GM19239 (cell line): ENCODE data around the gene PLD4.
"Not testable (repeated sequence)": the region's sequence is repeated elsewhere in the genome, so short reads cannot be mapped to it uniquely, and the experiment has no call there.

Experiments used
- DNase-seq: peaks from one replicate; pipeline ENCODE4 v3.0.0; 2011; ENCODE audit warnings: low spot score; ENCODE audit not compliant: insufficient read length
- FAIRE-seq: peaks from 2 replicates; lab custom pipeline; 2011; peaks lifted over from hg19 to GRCh38; lab: Jason Lieb, UNC

Gene PLD4

GRCh38 chr14:104924421-104925213, at the start of gene PLD4:
PLD4 (plus strand) TSS chr14:104924879; CDS start chr14:104927141, 2,262 bp downstream.
- FAIRE-seq = peak; percentile 76
- DNase-seq = no peak

GRCh38 chr14:104875412-104875751, 49.3 kb upstream of the PLD4 start:
- no peak for DNase-seq
- FAIRE-seq = no peak

GRCh38 chr14:104875811-104876210, 48.9 kb upstream of the PLD4 start:
- DNase-seq (no peak), FAIRE-seq (no peak)

GRCh38 chr14:104876251-104876699, 48.4 kb upstream of the PLD4 start:
- no peak for DNase-seq
- FAIRE-seq = no peak

GRCh38 chr14:104877066-104877805, 47.4 kb upstream of the PLD4 start:
- FAIRE-seq (no peak), DNase-seq (no peak)

- DNase-seq = no peak
- no peak for FAIRE-seq
Measured at GRCh38 chr14:104877806-104878550, 46.7 kb upstream of the PLD4 start.

GRCh38 chr14:104878582-104878981, 46.1 kb upstream of the PLD4 start:
- DNase-seq = no peak
- no peak for FAIRE-seq

GRCh38 chr14:104879201-104879982, 45.3 kb upstream of the PLD4 start:
- DNase-seq = no peak
- no peak for FAIRE-seq

- FAIRE-seq (no peak), DNase-seq (no peak)
Measured at GRCh38 chr14:104879983-104880565, 44.6 kb upstream of the PLD4 start.

- no peak for DNase-seq
- no peak for FAIRE-seq
Measured at GRCh38 chr14:104880584-104881210, 44.0 kb upstream of the PLD4 start.

- DNase-seq (no peak), FAIRE-seq (no peak)
Measured at GRCh38 chr14:104881369-104881979, 43.2 kb upstream of the PLD4 start.

GRCh38 chr14:104882325-104882973, 42.2 kb upstream of the PLD4 start:
- FAIRE-seq = no peak
- no peak for DNase-seq

GRCh38 chr14:104882991-104883660, 41.6 kb upstream of the PLD4 start:
- DNase-seq = no peak
- FAIRE-seq = no peak

GRCh38 chr14:104883681-104884361, 40.9 kb upstream of the PLD4 start:
- FAIRE-seq = no peak

GRCh38 chr14:104884381-104884780, 40.3 kb upstream of the PLD4 start:
- DNase-seq, FAIRE-seq: not testable (repeated sequence)

More at GRCh38 chr14:104883681-104884361, 40.9 kb upstream of the PLD4 start:
- DNase-seq = no peak

- no peak for FAIRE-seq
- DNase-seq = no peak
Measured at GRCh38 chr14:104885031-104885972, 39.4 kb upstream of the PLD4 start.
